ENCODE results near the gene ZNF710.

- TF ChIP-seq CTCF (conservative IDR thresholded peaks at IDR 0.05; ENCODE audit: low read depth, low read length) = no peak
- no peak for TF ChIP-seq POLR2A (IDR thresholded peaks at IDR 0.05; ENCODE audit: low read depth, low read length)
- TF ChIP-seq SMC3 (IDR thresholded peaks at IDR 0.05; ENCODE audit: low read depth, low read length) = no peak
- TF ChIP-seq RAD21 (IDR thresholded peaks at IDR 0.05; ENCODE audit: low read length) = no peak
Measured at GRCh38 chr15:90058775-90059174, 57.7 kb downstream of the ZNF710 start.
